GM19468 (cell line): ENCODE measurements around the gene DDX60.
"Not testable (repeated sequence)": the region's sequence is repeated elsewhere in the genome, so short reads cannot be mapped to it uniquely, and the experiment has no call there.

ENCODE experiments used
- ATAC-seq: cut with Tn5 transposase; IDR thresholded peaks from one replicate; pipeline ENCODE4 v1.9.1; 2021; ENCODE audit warnings: mild to moderate bottlenecking, moderate library complexity, moderate number of reproducible peaks; ENCODE audit not compliant: unreplicated experiment; ENCODE audit errors: extremely low read depth

DDX60 gene

GRCh38 chr4:168318266-168318895 is at the start of gene DDX60:
DDX60 (minus strand) TSS chr4:168318752; CDS start chr4:168311259, 7,493 bp downstream.
- peak; percentile 96 for ATAC-seq

GRCh38 chr4:168367065-168367464 is 48.5 kb upstream of the DDX60 start:
- no peak for ATAC-seq

- no peak for ATAC-seq
Measured at GRCh38 chr4:168362025-168362401, 43.5 kb upstream of the DDX60 start.

- ATAC-seq: peak; percentile 42
Measured at GRCh38 chr4:168361365-168362024, 42.9 kb upstream of the DDX60 start.

- no peak for ATAC-seq
Measured at GRCh38 chr4:168360271-168360670, 41.7 kb upstream of the DDX60 start.

- no peak for ATAC-seq
Measured at GRCh38 chr4:168357941-168358340, 39.4 kb upstream of the DDX60 start.

GRCh38 chr4:168353746-168354145 is 35.2 kb upstream of the DDX60 start:
- no peak for ATAC-seq

- no peak for ATAC-seq
Measured at GRCh38 chr4:168337550-168337940, 19.0 kb upstream of the DDX60 start.

GRCh38 chr4:168336837-168337549 is 18.4 kb upstream of the DDX60 start:
- no peak for ATAC-seq

GRCh38 chr4:168335621-168336020 is 17.1 kb upstream of the DDX60 start:
- no peak for ATAC-seq

- no peak for ATAC-seq
Measured at GRCh38 chr4:168334053-168334452, 15.5 kb upstream of the DDX60 start.

GRCh38 chr4:168330575-168330974 is 12.0 kb upstream of the DDX60 start:
- ATAC-seq: not testable (repeated sequence)

- no peak for ATAC-seq
Measured at GRCh38 chr4:168325591-168325990, 7.0 kb upstream of the DDX60 start.

GRCh38 chr4:168321006-168321405 is 2.5 kb upstream of the DDX60 start:
- no peak for ATAC-seq

- ATAC-seq: no peak
Measured at GRCh38 chr4:168319486-168320019, 1.0 kb upstream of the DDX60 start.

- ATAC-seq: no peak
Measured at GRCh38 chr4:168317621-168318020, 931 bp downstream of the DDX60 start.

- ATAC-seq: no peak
Measured at GRCh38 chr4:168309781-168310180, 8.8 kb downstream of the DDX60 start.

- ATAC-seq: no peak
Measured at GRCh38 chr4:168308912-168309311, 9.6 kb downstream of the DDX60 start.

- ATAC-seq: no peak
Measured at GRCh38 chr4:168306476-168306875, 12.1 kb downstream of the DDX60 start.

- ATAC-seq: no peak
Measured at GRCh38 chr4:168304744-168305459, 13.7 kb downstream of the DDX60 start.
